ENCODE results near the gene STING1. TPM values are rescaled to one million over a fixed set of nuclear protein-coding genes. Genes with fewer than 3 reads are reported as not detected.
"Not testable (repeated sequence)": the region's sequence is repeated elsewhere in the genome, so short reads cannot be mapped to it uniquely, and the experiment has no call there.

STING1 gene
- total RNA-seq, 2 donors from 2014 or later: 6.7 to 24.4 TPM

- WGBS, 2 donors: 72 to 80% methylated on average over 2 of the region's 2 CpGs
- ATAC-seq (no peak), DNase-seq (no peak)
- peaks cover 7% of the 10 kb centered on the region for H3K4me1 ChIP-seq
- no peak for TF ChIP-seq CTCF (IDR thresholded peaks at IDR 0.05)
- TF ChIP-seq POLR2A (IDR thresholded peaks at IDR 0.05): no peak
- H3K4me3 ChIP-seq: no peak overlapping the region
- H3K27ac ChIP-seq: no peak overlapping the region
- intact Hi-C loops (cut with DNase I): loop anchor here (10.0 kb wide), 1 partner anchor 90 kb away; no protein-coding TSS in a partner anchor
- no peaks in the 10 kb centered on the region for H3K36me3 ChIP-seq (replicated peaks in 1 of 2; ENCODE audit: insufficient read depth in 1 of 2, low read depth in 2 of 2)
- H3K9me3 ChIP-seq: no peaks in the 10 kb centered on the region
- no peaks in the 10 kb centered on the region for H3K27me3 ChIP-seq
Measured at GRCh38 chr5:139514486-139514856, 31.9 kb upstream of the STING1 start.

- no peaks in the 10 kb centered on the region for H3K27me3 ChIP-seq
- no peaks in the 10 kb centered on the region for H3K36me3 ChIP-seq (replicated peaks in 1 of 2; ENCODE audit: insufficient read depth in 1 of 2, low read depth in 2 of 2)
- 72 to 86% methylated on average over 6 of the region's 6 CpGs for WGBS, 2 donors
- H3K4me1 ChIP-seq: peaks cover 7% of the 10 kb centered on the region
- TF ChIP-seq POLR2A (IDR thresholded peaks at IDR 0.05) (no peak), CTCF (IDR thresholded peaks at IDR 0.05) (peak in 1 of 7 experiments; percentile 2)
- H3K9me3 ChIP-seq: no peaks in the 10 kb centered on the region
- no peak for DNase-seq
- H3K4me3 ChIP-seq: no peak overlapping the region
- ATAC-seq: no peak
- H3K27ac ChIP-seq: no peak overlapping the region
- intact Hi-C loops (cut with DNase I): loop anchor here (10.0 kb wide), 1 partner anchor 89 kb away; no protein-coding TSS in a partner anchor
Measured at GRCh38 chr5:139513852-139514485, 31.4 kb upstream of the STING1 start.

GRCh38 chr5:139513434-139513833 lies 30.9 kb upstream of the STING1 start:
- H3K27me3 ChIP-seq; H3K9me3 ChIP-seq; H3K36me3 ChIP-seq (replicated peaks in 1 of 2; ENCODE audit: insufficient read depth in 1 of 2, low read depth in 2 of 2); H3K27ac ChIP-seq; H3K4me1 ChIP-seq; H3K4me3 ChIP-seq: not testable (repeated sequence)
- DNase-seq (peak; percentile 64 to 81 (median 76)), ATAC-seq (peak; percentile 34)
- peak; percentile 23 to 72 (median 57) for TF ChIP-seq CTCF (IDR thresholded peaks at IDR 0.05)
- intact Hi-C loops (cut with DNase I): loop anchor here (10.0 kb wide), 1 partner anchor 89 kb away; no protein-coding TSS in a partner anchor
- 78 to 80% methylated on average over 5 of the region's 5 CpGs for WGBS, 2 donors

DNA sequence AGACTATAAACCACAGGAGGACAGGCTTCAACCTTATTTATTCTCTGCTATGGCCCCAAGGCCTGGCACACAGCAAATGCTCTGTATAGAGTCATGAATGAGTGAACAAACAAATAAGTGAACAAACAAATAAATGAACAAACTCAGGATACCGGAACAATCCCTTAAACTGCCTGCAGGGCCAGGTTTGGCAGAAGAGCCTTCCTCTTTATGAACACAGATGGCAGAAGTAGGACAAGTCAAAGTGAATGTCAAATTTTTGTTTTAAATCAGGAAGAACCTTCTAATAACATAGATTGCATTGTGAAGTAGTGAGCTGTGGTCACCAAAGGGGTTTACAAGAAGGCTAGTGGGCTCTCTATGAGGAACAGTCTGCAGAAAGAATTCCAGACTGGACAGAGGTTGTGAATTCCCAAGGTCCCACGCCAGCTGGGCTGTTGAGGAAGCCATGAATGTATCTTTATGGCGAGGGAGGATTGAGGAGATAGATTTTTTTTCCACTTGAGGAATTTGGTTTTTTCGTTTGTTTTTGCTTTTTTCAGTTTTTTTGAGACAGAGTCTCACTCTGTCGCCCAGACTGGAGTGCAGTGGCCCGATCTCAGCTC lies 30.3 kb upstream of the STING1 start:
- no peak for ATAC-seq
- Histone ChIP-seq H3K27me3 (no peaks in the 10 kb centered on the region), H3K36me3 (replicated peaks in 1 of 2; ENCODE audit: insufficient read depth in 1 of 2, low read depth in 2 of 2) (no peaks in the 10 kb centered on the region), H3K4me1 (no peaks in the 10 kb centered on the region), H3K27ac (no peak overlapping the region), H3K4me3 (no peak overlapping the region), H3K9me3 (no peaks in the 10 kb centered on the region)
- WGBS, 2 donors: 77 to 86% methylated on average over 6 of the region's 6 CpGs
- DNase-seq: no peak
- no peak for TF ChIP-seq CTCF (IDR thresholded peaks at IDR 0.05)
- TF ChIP-seq POLR2A (IDR thresholded peaks at IDR 0.05): no peak
- intact Hi-C loops (cut with DNase I): loop anchor here (10.0 kb wide), 1 partner anchor 88 kb away; no protein-coding TSS in a partner anchor

DNA sequence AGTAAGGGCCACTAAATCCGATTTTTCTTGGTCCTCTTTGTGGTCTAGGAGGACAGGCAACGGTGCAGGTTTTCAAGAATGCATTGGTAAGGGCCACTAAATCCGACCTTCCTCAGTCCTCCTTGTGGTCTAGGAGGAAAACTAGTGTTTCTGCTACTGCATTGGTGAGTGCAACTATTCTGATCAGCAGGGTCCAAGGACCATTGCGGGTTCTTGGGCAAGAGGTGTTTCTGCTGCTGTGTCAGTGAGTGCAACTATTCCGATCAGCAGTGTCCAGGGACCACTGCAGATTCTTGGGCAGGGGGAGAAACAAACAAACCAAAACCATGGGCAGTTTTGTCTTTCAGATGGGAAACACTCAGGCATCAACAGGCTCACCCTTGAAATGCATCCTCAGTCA lies 22.2 kb upstream of the STING1 start:
- H3K4me1 ChIP-seq; H3K36me3 ChIP-seq (replicated peaks in 1 of 2; ENCODE audit: insufficient read depth in 1 of 2, low read depth in 2 of 2); H3K27me3 ChIP-seq; H3K4me3 ChIP-seq; DNase-seq; intact Hi-C loops (cut with DNase I); H3K27ac ChIP-seq; H3K9me3 ChIP-seq; ATAC-seq: not testable (repeated sequence)
- 68 to 74% methylated on average over 4 to 5 of the region's 5 CpGs for WGBS, 2 donors

- DNase-seq; intact Hi-C loops (cut with DNase I); H3K27ac ChIP-seq; H3K9me3 ChIP-seq; H3K4me1 ChIP-seq; H3K36me3 ChIP-seq (replicated peaks in 1 of 2; ENCODE audit: insufficient read depth in 1 of 2, low read depth in 2 of 2); ATAC-seq; H3K4me3 ChIP-seq; H3K27me3 ChIP-seq: not testable (repeated sequence)
- 76 to 88% methylated on average over 15 of the region's 15 CpGs for WGBS, 2 donors
Measured at GRCh38 chr5:139503879-139504278, 21.3 kb upstream of the STING1 start.

GRCh38 chr5:139503036-139503817 lies 20.7 kb upstream of the STING1 start:
- intact Hi-C loops (cut with DNase I); H3K4me3 ChIP-seq; DNase-seq; H3K9me3 ChIP-seq; ATAC-seq; H3K27me3 ChIP-seq; H3K27ac ChIP-seq; H3K4me1 ChIP-seq; H3K36me3 ChIP-seq (replicated peaks in 1 of 2; ENCODE audit: insufficient read depth in 1 of 2, low read depth in 2 of 2): not testable (repeated sequence)
- WGBS, 2 donors: 80 to 84% methylated on average over 14 to 15 of the region's 15 CpGs

Data from body of pancreas (tissue), 4 donors.